HepG2 (cell line): ENCODE results near the gene DPP6. TPM values are rescaled to one million over a fixed set of nuclear protein-coding genes. Genes with fewer than 3 reads are reported as not detected.

Source experiments
- ATAC-seq: fragments of 200-7000 bp; cut with Tn5 transposase; 3 replicates; pipeline ENCODE4 v1.9.1; 2020; ENCODE audit warnings: mild to moderate bottlenecking, moderate library complexity
- BruUV-seq: library from RNA; stranded (reverse); fragments of 400-500 nt; replicated peaks from 2 replicates; lab custom pipeline; 2021; lab: Mats Ljungman, UMichigan
- CTCF ChIA-PET: fragments of 300-600 bp; formaldehyde crosslinking; extraction: SDS; loops from one replicate; lab custom pipeline; 2021; ENCODE audit warnings: low total read pairs, inconsistent platforms, low intra/inter-chr PET ratio; lab: Yijun Ruan, JAX
- POLR2A ChIA-PET: fragments of 350-600 bp; sonication (Branson Sonifier 250); formaldehyde crosslinking; loops from one replicate; lab custom pipeline; 2020; ENCODE audit warnings: antibody characterized with exemption, inconsistent platforms; lab: Yijun Ruan, JAX
- DNase-seq: peaks from one replicate; pipeline ENCODE4 v3.0.0-alpha.2; 2015; ENCODE audit warnings: low spot score
- FAIRE-seq: peaks from 3 replicates; lab custom pipeline; 2011; peaks lifted over from hg19 to GRCh38; lab: Jason Lieb, UNC
- H2AFZ ChIP-seq: one replicate; pipeline ENCODE4 v1.6.1; 2011; ENCODE audit warnings: low read length, inconsistent platforms
- H3K27ac ChIP-seq: fragments of 300-600 bp; 3 replicates; pipeline ENCODE4 v1.8.0; 2011; ENCODE audit warnings: mixed run types, mild to moderate bottlenecking, mixed read lengths, low read length, inconsistent platforms; ENCODE audit not compliant: insufficient read depth; ENCODE audit errors: extremely low read length
- H3K27me3 ChIP-seq, 2 experiments: fragments of 200-600 bp in 1 of 2; 2 replicates in 1 of 2; 3 replicates in 1 of 2; pipeline versions ENCODE4 v1.6.0 to v1.8.0; 2011; ENCODE audit warnings: low read length in 2 of 2, mild to moderate bottlenecking in 2 of 2, moderate library complexity in 2 of 2, inconsistent platforms in 1 of 2; ENCODE audit not compliant: insufficient read depth in 2 of 2, control insufficient read depth in 1 of 2
- H3K36me3 ChIP-seq, 2 experiments: fragments of 200-600 bp in 1 of 2; replicated peaks in 1 of 2; 2 replicates in 1 of 2; 3 replicates in 1 of 2; pipeline versions ENCODE4 v1.5.1 to v1.8.0; 2011; ENCODE audit warnings: low read length in 2 of 2, inconsistent platforms in 1 of 2; ENCODE audit not compliant: insufficient read depth in 2 of 2, control insufficient read depth in 1 of 2
- H3K4me1 ChIP-seq: 2 replicates; pipeline ENCODE4 v1.5.1; 2012; ENCODE audit warnings: low read length, inconsistent platforms; ENCODE audit not compliant: insufficient read depth
- H3K4me2 ChIP-seq: 2 replicates; pipeline ENCODE4 v1.6.0; 2011; ENCODE audit warnings: low read depth, low read length, inconsistent platforms
- H3K4me3 ChIP-seq, 3 experiments: fragments of 200-600 bp in 1 of 3; sonication (generic), shearing (Covaris generic) in 1 of 3; replicated peaks in 1 of 3; 2 replicates each; pipeline ENCODE4 v1.5.1; 2011 to 2016; ENCODE audit warnings: low read length in 3 of 3, inconsistent platforms in 2 of 3, low read depth in 2 of 3, mild to moderate bottlenecking in 2 of 3, control low read depth in 1 of 3, mixed read lengths in 1 of 3; ENCODE audit not compliant: insufficient read depth in 1 of 3
- H3K79me2 ChIP-seq: one replicate; pipeline ENCODE4 v1.6.1; 2011; ENCODE audit warnings: low read length, inconsistent platforms; ENCODE audit not compliant: insufficient read depth
- H3K9ac ChIP-seq: 2 replicates; pipeline ENCODE4 v1.6.0; 2011; ENCODE audit warnings: mild to moderate bottlenecking, low read depth, low read length, inconsistent platforms; ENCODE audit not compliant: insufficient read depth
- H3K9me3 ChIP-seq: 2 replicates; pipeline ENCODE4 v1.5.1; 2012; ENCODE audit warnings: mild to moderate bottlenecking, low read length
- H4K20me1 ChIP-seq: 2 replicates; pipeline ENCODE4 v1.6.0; 2011; ENCODE audit warnings: inconsistent platforms, mild to moderate bottlenecking, low read length, moderate library complexity; ENCODE audit not compliant: insufficient read depth
- ASH2L ChIP-seq: fragments of 300-600, 200-600 bp; sonication (generic); IDR thresholded peaks from 2 replicates; pipeline ENCODE4 v1.7.0; 2017; ENCODE audit warnings: low read depth, mild to moderate bottlenecking, moderate library complexity, mixed read lengths, low read length; ENCODE audit not compliant: insufficient read length
- CAMTA2 ChIP-seq: sonication (generic); formaldehyde crosslinking; IDR thresholded peaks from 2 replicates; pipeline ENCODE4 v1.4.0; 2020; ENCODE audit warnings: mild to moderate bottlenecking, missing genetic modification reagents, borderline replicate concordance
- CEBPZ ChIP-seq: IDR thresholded peaks from 2 replicates; pipeline ENCODE4 v1.6.1; 2012; ENCODE audit warnings: low read length, improper control_type of control experiment
- NR2F1 ChIP-seq, 2 experiments: fragments of 450-650 bp in 1 of 2; formaldehyde crosslinking in 1 of 2; IDR thresholded peaks; 2 replicates each; pipeline versions ENCODE4 v1.5.0 to v1.6.1; 2016 to 2020; ENCODE audit warnings: mild to moderate bottlenecking in 1 of 2, missing compliant biosample characterization in 1 of 2, missing genetic modification reagents in 1 of 2, moderate library complexity in 1 of 2
- REST ChIP-seq, 2 experiments: IDR thresholded peaks; 2 replicates each; pipeline ENCODE4 v1.6.1; 2011 to 2012; ENCODE audit warnings: low read length in 2 of 2, borderline replicate concordance in 1 of 2, low read depth in 1 of 2, mild to moderate bottlenecking in 1 of 2, moderate library complexity in 1 of 2
- ZBTB42 ChIP-seq: sonication (generic); formaldehyde crosslinking; IDR thresholded peaks from 2 replicates; pipeline ENCODE4 v1.5.0; 2020; ENCODE audit warnings: mild to moderate bottlenecking, missing genetic modification reagents
- ZEB1 ChIP-seq: IDR thresholded peaks from 2 replicates; pipeline ENCODE4 v1.6.1; 2012; ENCODE audit warnings: mild to moderate bottlenecking, low read depth, inconsistent platforms; ENCODE audit not compliant: insufficient replicate concordance
- ZFP1 ChIP-seq: IDR thresholded peaks from 2 replicates; pipeline ENCODE4 v1.6.1; 2016
- ZNF883 ChIP-seq: sonication (generic); formaldehyde crosslinking; IDR thresholded peaks from 2 replicates; pipeline ENCODE4 v1.5.1; 2020; ENCODE audit warnings: mild to moderate bottlenecking, missing genetic modification reagents; ENCODE audit errors: not compliant biosample characterization
- WGBS: methylation state at CpG from one replicate; pipeline ENCODE4 v1.1.6; 2017; ENCODE audit warnings: low lambda C conversion rate; 5-methylcytosine and 5-hydroxymethylcytosine counted together
- in situ Hi-C: cut with HindIII; loops from 2 replicates; pipeline ENCODE4 v1.10.0; 2017; ENCODE audit warnings: low pct_unique_long_range_greater_than_20kb; ENCODE audit not compliant: extremely low pct_ligation_motif_present
- intact Hi-C: fragments of 100-400 bp; cut with micrococcal nuclease; formaldehyde crosslinking; loops from one replicate; pipeline ENCODE4 v1.10.0; 2022; ENCODE audit not compliant: unreplicated experiment
- polyA plus RNA-seq, 8 experiments: library from polyadenylated mRNA; depleted of rRNA in 3 of 8; stranded (reverse) in 7 of 8; unstranded in 1 of 8; fragments of >200 nt; fragmentation: Illumina TruSeq in 4 of 8; extraction: Trizol in 4 of 8; gene quantifications; 2 replicates each; pipeline versions ENCODE4 v1.2.1 to v1.2.3, GENCODE V29; 2011 to 2016; ENCODE audit warnings: low read depth in 4 of 8, missing spikeins in 1 of 8, mixed read lengths in 1 of 8; ENCODE audit not compliant: insufficient read depth in 1 of 8
- total RNA-seq, 5 experiments: library from RNA; depleted of rRNA; stranded (reverse); fragments of >200 nt; fragmentation: Illumina TruSeq; extraction: Trizol; gene quantifications; 2 replicates each; pipeline ENCODE4 v1.2.3, GENCODE V29; 2016; ENCODE audit warnings: low read depth in 1 of 5
- TF ChIP-seq, protein P1 (sequence below): IDR thresholded peaks from 2 replicates; pipeline ENCODE4 v1.6.1; 2018; ENCODE audit warnings: missing genetic modification reagents
- TF ChIP-seq, protein P2 (sequence below): sonication (generic); formaldehyde crosslinking; conservative IDR thresholded peaks from 2 replicates; pipeline ENCODE4 v1.5.0; 2020; ENCODE audit warnings: missing genetic modification reagents

The DPP6 gene
- total and polyA plus RNA-seq, 2 of the 13 experiments (the other 11 are each of a cell fraction or from before 2014, with no cell fraction given), result not detected

DNA sequence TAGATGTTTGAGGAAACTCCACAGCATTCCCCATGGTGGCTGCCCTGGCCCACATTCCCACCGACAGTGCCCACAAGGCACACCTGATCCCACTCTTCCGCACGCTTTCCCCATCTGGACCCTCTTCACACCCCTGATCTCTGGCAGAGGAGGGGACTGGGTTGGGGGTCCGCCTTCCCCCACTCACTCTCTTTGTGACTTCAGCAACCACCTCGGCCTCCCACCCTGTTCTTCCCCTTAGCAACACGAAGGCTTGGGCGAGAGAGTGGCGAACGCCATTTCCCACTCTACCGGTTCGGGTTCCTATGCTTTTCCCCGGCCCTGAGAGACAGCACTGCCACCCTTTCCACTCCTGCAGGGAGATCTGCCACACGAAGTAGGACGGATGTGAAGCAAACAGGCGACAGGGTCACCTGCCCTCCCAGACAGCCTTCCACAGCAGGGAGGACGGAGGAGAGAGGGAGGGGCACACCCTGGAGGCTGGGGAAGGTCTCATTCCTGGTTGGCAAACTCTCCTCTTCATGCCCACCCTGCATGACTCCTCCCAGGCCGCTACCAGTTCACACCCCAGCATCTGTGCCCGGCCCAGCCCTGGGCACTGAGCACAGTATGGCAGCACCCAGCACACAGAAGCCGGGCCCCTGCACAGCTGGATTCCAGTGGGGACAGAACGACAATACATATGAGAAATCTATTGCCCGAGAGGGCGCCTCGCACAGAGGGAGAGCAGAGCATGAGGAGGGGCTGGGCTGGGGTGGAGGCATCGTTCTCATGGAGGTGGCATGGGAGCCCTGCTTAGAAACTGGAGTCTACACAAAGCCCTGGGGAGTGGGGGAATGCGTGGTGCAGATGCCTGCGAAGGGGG lies 857.3 kb downstream of the DPP6 start:
- H3K4me2 ChIP-seq, result no peak overlapping the region
- in situ Hi-C loops (no loop called here), intact Hi-C loops (loop anchor here (5.0 kb wide), 1 partner anchor 438 kb away; no protein-coding TSS in a partner anchor)
- FAIRE-seq (no peak), ATAC-seq (no peak), DNase-seq (no peak)
- H3K79me2 ChIP-seq, result no peaks in the 10 kb centered on the region
- no peaks in the 10 kb centered on the region for H3K36me3 ChIP-seq
- H3K4me1 ChIP-seq, result peaks cover 8% of the 10 kb centered on the region
- CTCF ChIA-PET, result no interaction called here
- H4K20me1 ChIP-seq, result no peaks in the 10 kb centered on the region
- H3K4me3 ChIP-seq, result no peak overlapping the region
- no peak overlapping the region for H3K9ac ChIP-seq
- H2AFZ ChIP-seq, result no peak overlapping the region
- H3K27ac ChIP-seq, result no peak overlapping the region
- H3K27me3 ChIP-seq, result peaks cover 0 to 35% of the 10 kb centered on the region in 2 experiments; a peak in 4 of 5 replicates
- POLR2A ChIA-PET, result no interaction called here
- H3K9me3 ChIP-seq, result peaks cover 15% of the 10 kb centered on the region
- 28% methylated on average over 22 of the region's 26 CpGs for WGBS
- no TSS peak for BruUV-seq
- TF ChIP-seq, protein P1, sequence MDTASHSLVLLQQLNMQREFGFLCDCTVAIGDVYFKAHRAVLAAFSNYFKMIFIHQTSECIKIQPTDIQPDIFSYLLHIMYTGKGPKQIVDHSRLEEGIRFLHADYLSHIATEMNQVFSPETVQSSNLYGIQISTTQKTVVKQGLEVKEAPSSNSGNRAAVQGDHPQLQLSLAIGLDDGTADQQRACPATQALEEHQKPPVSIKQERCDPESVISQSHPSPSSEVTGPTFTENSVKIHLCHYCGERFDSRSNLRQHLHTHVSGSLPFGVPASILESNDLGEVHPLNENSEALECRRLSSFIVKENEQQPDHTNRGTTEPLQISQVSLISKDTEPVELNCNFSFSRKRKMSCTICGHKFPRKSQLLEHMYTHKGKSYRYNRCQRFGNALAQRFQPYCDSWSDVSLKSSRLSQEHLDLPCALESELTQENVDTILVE, result no peak
- TF ChIP-seq, protein P2, sequence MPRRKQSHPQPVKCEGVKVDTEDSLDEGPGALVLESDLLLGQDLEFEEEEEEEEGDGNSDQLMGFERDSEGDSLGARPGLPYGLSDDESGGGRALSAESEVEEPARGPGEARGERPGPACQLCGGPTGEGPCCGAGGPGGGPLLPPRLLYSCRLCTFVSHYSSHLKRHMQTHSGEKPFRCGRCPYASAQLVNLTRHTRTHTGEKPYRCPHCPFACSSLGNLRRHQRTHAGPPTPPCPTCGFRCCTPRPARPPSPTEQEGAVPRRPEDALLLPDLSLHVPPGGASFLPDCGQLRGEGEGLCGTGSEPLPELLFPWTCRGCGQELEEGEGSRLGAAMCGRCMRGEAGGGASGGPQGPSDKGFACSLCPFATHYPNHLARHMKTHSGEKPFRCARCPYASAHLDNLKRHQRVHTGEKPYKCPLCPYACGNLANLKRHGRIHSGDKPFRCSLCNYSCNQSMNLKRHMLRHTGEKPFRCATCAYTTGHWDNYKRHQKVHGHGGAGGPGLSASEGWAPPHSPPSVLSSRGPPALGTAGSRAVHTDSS (CRISPR knock-in tag), result no peak
- no peak for TF ChIP-seq CEBPZ
- TF ChIP-seq ZBTB42 (CRISPR knock-in tag), result no peak
- TF ChIP-seq NR2F1 (CRISPR knock-in tag; IDR thresholded peaks at IDR 0.05), result no peak
- TF ChIP-seq ASH2L, result no peak
- TF ChIP-seq REST (IDR thresholded peaks at IDR 0.05; ENCODE audit: borderline replicate concordance in 1 of 2, low read depth in 1 of 2, low read length in 2 of 2), result no peak
- TF ChIP-seq ZNF883, result no peak
- no peak for TF ChIP-seq CAMTA2 (CRISPR knock-in tag)
- TF ChIP-seq ZFP1 (CRISPR knock-in tag), result no peak
- no peak for TF ChIP-seq ZEB1
